Measurements from ENCODE around the gene CFAP100.

The CFAP100 gene

DNA sequence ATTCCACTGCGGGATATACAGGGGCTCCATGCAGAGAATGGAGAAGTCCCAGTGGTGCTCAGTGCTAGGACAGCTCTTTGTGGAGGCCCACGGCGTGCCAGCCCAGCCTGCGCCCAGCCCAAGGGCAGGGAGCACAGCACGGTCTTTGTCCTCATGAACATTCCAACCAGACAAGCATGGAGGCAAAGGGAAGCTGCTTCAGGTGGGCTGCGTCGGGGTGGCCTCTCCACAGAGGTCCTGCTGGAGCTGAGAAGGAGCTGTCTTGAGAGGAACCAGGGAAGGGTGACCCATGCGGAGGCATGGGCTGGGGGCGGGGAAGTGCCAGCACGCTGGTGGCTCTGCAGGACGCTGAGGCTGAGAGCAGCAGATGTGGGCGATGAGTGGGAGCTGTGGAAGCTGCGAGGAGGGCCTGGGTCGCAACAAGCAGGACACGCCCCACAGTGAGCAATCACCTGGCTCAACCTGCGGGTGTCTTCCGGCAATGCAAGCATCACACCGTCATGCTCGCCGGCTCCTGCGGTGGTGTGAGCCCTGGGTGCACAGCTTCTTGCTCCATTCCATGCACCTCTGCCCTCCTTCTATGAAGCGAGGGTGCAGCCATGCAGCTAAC is 23.5 kb upstream of the CFAP100 start:
- no peak for TF ChIP-seq CTCF (conservative IDR thresholded peaks at IDR 0.05; ENCODE audit: low read length)

GRCh38 chr3:126372413-126373145 is 22.1 kb upstream of the CFAP100 start:
- TF ChIP-seq CTCF (conservative IDR thresholded peaks at IDR 0.05; ENCODE audit: low read length) = no peak
- no peak for DNase-seq (ENCODE audit: low read depth)
- H3K4me3 ChIP-seq (ENCODE audit: low read length) = no peak overlapping the region

More for the DNA sequence above, 23.5 kb upstream of the CFAP100 start:
- DNase-seq (ENCODE audit: low read depth) = no peak
- H3K4me3 ChIP-seq (ENCODE audit: low read length) = no peak overlapping the region

DNA sequence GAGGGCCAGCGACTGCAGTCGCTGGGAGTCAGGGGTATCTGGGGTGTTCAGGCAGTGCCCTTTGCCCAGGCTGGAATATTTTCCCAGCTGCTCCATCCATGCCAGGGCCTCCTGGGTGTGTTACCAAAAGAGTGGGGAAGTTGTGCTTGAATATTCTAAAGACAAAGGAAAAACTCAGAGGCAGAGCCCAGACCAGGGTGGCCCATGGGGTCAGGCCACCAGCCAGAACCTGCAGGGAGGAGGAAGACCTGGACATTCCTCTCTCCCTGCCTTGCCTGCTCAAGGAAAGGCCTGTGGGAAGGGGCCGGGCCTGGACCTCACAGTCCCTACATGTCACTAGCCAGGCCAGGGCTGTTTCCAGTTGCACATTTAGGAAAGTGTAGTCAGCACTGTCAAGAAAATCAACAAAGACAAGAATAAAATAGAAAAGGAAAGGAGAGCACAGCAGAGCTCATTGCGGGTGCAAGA is 21.5 kb upstream of the CFAP100 start:
- no peak for DNase-seq (ENCODE audit: low read depth)
- TF ChIP-seq CTCF (conservative IDR thresholded peaks at IDR 0.05; ENCODE audit: low read length) = no peak
- no peak overlapping the region for H3K4me3 ChIP-seq (ENCODE audit: low read length)

DNA sequence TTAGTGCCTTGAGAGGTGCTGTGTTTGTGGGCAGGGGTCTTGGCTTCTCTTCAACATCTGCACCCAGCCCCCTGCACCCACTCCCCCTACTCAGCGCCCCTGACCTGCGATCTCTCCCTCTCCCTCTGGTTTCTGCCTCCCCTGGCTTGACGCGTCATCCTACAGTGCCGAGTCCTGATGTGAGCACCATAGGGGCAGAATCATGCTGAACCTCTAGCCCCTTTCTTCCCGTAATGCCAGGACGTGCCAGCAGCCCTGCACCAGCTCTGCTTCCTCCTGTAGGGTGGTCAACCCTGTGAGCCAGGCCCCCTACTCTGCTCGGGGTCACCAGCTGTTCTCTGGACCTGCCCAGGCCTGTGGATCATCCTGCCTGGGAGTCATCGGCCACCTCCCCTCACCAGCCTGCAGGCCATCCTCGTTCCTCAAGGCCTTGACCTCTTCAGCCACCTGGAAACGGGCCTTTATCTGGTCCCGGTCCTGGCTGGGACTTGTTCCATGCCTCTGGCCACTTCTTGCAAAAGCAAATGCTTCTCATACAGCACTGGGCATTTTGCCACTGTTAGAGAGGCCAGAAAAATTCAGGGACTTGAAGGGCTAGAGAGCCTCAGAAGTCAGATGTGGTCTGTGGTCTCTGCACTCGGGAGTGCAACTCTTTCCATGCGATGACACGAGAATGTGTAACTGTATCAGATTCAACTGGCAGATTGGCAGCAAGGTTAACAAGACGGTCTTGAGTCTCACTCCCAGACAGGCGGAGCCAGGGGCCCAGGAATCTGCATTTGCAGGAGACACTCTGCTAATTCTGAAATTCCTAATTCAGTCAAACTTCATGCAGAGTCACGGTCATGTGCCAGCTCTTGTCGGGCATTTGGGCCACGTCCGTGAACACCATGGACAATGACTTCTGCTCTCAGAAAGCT is 20.8 kb upstream of the CFAP100 start:
- DNase-seq (ENCODE audit: low read depth) = peak; percentile 89
- no peak overlapping the region for H3K4me3 ChIP-seq (ENCODE audit: low read length)
- no peak for TF ChIP-seq CTCF (conservative IDR thresholded peaks at IDR 0.05; ENCODE audit: low read length)

GRCh38 chr3:126375835-126376331 is 18.8 kb upstream of the CFAP100 start:
- no peak for DNase-seq (ENCODE audit: low read depth)
- no peak overlapping the region for H3K4me3 ChIP-seq (ENCODE audit: low read length)
- TF ChIP-seq CTCF (conservative IDR thresholded peaks at IDR 0.05; ENCODE audit: low read length) = no peak

GRCh38 chr3:126376444-126376843 is 18.3 kb upstream of the CFAP100 start:
- no peak for DNase-seq (ENCODE audit: low read depth)
- TF ChIP-seq CTCF (conservative IDR thresholded peaks at IDR 0.05; ENCODE audit: low read length) = no peak
- no peak overlapping the region for H3K4me3 ChIP-seq (ENCODE audit: low read length)
